ENCODE results near the gene ATXN1.

DNA sequence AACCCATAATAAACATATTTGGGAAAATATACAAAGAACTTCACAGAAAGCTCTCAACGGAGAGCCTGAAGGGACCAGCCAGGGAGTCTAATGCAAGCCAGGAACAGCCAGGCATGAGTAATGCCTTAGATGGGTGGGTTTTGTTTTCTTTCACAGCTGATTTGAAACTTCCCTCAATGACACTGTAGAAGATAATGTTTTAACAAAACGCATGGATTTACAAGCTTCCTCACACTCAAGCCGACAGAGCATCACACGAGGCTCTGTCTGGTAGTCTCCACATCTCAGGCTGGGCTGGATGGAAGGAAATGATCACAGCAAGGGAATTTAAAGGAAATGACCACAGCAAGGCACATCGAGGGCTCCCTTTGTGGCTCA lies 409.0 kb downstream of the ATXN1 start:
- no peak for TF ChIP-seq CTCF (IDR thresholded peaks at IDR 0.05; ENCODE audit: insufficient read depth, low read length)
- no peak for TF ChIP-seq REST (IDR thresholded peaks at IDR 0.05; ENCODE audit: insufficient replicate concordance, low read depth)
- no peak for TF ChIP-seq POLR2AphosphoS5 (IDR thresholded peaks at IDR 0.05; ENCODE audit: low read depth)
- TF ChIP-seq SPI1 (IDR thresholded peaks at IDR 0.05; ENCODE audit: borderline replicate concordance, low read depth), result no peak

Measured in HL-60 (cell line).